HepG2 (cell line): ENCODE data around the gene ARHGAP29. TPM values are rescaled to one million over a fixed set of nuclear protein-coding genes. Genes with fewer than 3 reads are reported as not detected.

ENCODE experiments used
- ATAC-seq: fragments of 200-7000 bp; cut with Tn5 transposase; 3 replicates; pipeline ENCODE4 v1.9.1; 2020; ENCODE audit warnings: mild to moderate bottlenecking, moderate library complexity
- BruUV-seq: library from RNA; stranded (reverse); fragments of 400-500 nt; replicated peaks from 2 replicates; lab custom pipeline; 2021; lab: Mats Ljungman, UMichigan
- CTCF ChIA-PET: fragments of 300-600 bp; formaldehyde crosslinking; extraction: SDS; loops from one replicate; lab custom pipeline; 2021; ENCODE audit warnings: low total read pairs, inconsistent platforms, low intra/inter-chr PET ratio; lab: Yijun Ruan, JAX
- POLR2A ChIA-PET: fragments of 350-600 bp; sonication (Branson Sonifier 250); formaldehyde crosslinking; loops from one replicate; lab custom pipeline; 2020; ENCODE audit warnings: antibody characterized with exemption, inconsistent platforms; lab: Yijun Ruan, JAX
- DNase-seq: peaks from one replicate; pipeline ENCODE4 v3.0.0-alpha.2; 2015; ENCODE audit warnings: low spot score
- FAIRE-seq: peaks from 3 replicates; lab custom pipeline; 2011; peaks lifted over from hg19 to GRCh38; lab: Jason Lieb, UNC
- H2AFZ ChIP-seq: one replicate; pipeline ENCODE4 v1.6.1; 2011; ENCODE audit warnings: low read length, inconsistent platforms
- H3K27ac ChIP-seq: fragments of 300-600 bp; 3 replicates; pipeline ENCODE4 v1.8.0; 2011; ENCODE audit warnings: mixed run types, mild to moderate bottlenecking, mixed read lengths, low read length, inconsistent platforms; ENCODE audit not compliant: insufficient read depth; ENCODE audit errors: extremely low read length
- H3K27me3 ChIP-seq, 2 experiments: fragments of 200-600 bp in 1 of 2; 2 replicates in 1 of 2; 3 replicates in 1 of 2; pipeline versions ENCODE4 v1.6.0 to v1.8.0; 2011; ENCODE audit warnings: low read length in 2 of 2, mild to moderate bottlenecking in 2 of 2, moderate library complexity in 2 of 2, inconsistent platforms in 1 of 2; ENCODE audit not compliant: insufficient read depth in 2 of 2, control insufficient read depth in 1 of 2
- H3K36me3 ChIP-seq, 2 experiments: fragments of 200-600 bp in 1 of 2; replicated peaks in 1 of 2; 2 replicates in 1 of 2; 3 replicates in 1 of 2; pipeline versions ENCODE4 v1.5.1 to v1.8.0; 2011; ENCODE audit warnings: low read length in 2 of 2, inconsistent platforms in 1 of 2; ENCODE audit not compliant: insufficient read depth in 2 of 2, control insufficient read depth in 1 of 2
- H3K4me1 ChIP-seq: 2 replicates; pipeline ENCODE4 v1.5.1; 2012; ENCODE audit warnings: low read length, inconsistent platforms; ENCODE audit not compliant: insufficient read depth
- H3K4me2 ChIP-seq: 2 replicates; pipeline ENCODE4 v1.6.0; 2011; ENCODE audit warnings: low read depth, low read length, inconsistent platforms
- H3K4me3 ChIP-seq, 3 experiments: fragments of 200-600 bp in 1 of 3; sonication (generic), shearing (Covaris generic) in 1 of 3; replicated peaks in 1 of 3; 2 replicates each; pipeline ENCODE4 v1.5.1; 2011 to 2016; ENCODE audit warnings: low read length in 3 of 3, inconsistent platforms in 2 of 3, low read depth in 2 of 3, mild to moderate bottlenecking in 2 of 3, control low read depth in 1 of 3, mixed read lengths in 1 of 3; ENCODE audit not compliant: insufficient read depth in 1 of 3
- H3K79me2 ChIP-seq: one replicate; pipeline ENCODE4 v1.6.1; 2011; ENCODE audit warnings: low read length, inconsistent platforms; ENCODE audit not compliant: insufficient read depth
- H3K9ac ChIP-seq: 2 replicates; pipeline ENCODE4 v1.6.0; 2011; ENCODE audit warnings: mild to moderate bottlenecking, low read depth, low read length, inconsistent platforms; ENCODE audit not compliant: insufficient read depth
- H3K9me3 ChIP-seq: 2 replicates; pipeline ENCODE4 v1.5.1; 2012; ENCODE audit warnings: mild to moderate bottlenecking, low read length
- H4K20me1 ChIP-seq: 2 replicates; pipeline ENCODE4 v1.6.0; 2011; ENCODE audit warnings: inconsistent platforms, mild to moderate bottlenecking, low read length, moderate library complexity; ENCODE audit not compliant: insufficient read depth
- NCOA2 ChIP-seq: sonication (generic); formaldehyde crosslinking; IDR thresholded peaks from 2 replicates; pipeline ENCODE4 v1.8.0; 2022; ENCODE audit warnings: inconsistent platforms
- PHF8 ChIP-seq: sonication (generic); formaldehyde crosslinking; IDR thresholded peaks from 2 replicates; pipeline ENCODE4 v1.5.0; 2020; ENCODE audit warnings: missing genetic modification reagents
- SCMH1 ChIP-seq: sonication (generic); formaldehyde crosslinking; IDR thresholded peaks from 2 replicates; pipeline ENCODE4 v1.9.0; 2021; ENCODE audit warnings: missing genetic modification reagents, mild to moderate bottlenecking, borderline replicate concordance
- SRSF9 ChIP-seq: fragments of 200-400 bp; formaldehyde crosslinking; IDR thresholded peaks from 2 replicates; pipeline ENCODE4 v1.6.1; 2018; ENCODE audit warnings: borderline replicate concordance, mild to moderate bottlenecking, low read depth, low read length; ENCODE audit not compliant: insufficient read depth, poor library complexity, severe bottlenecking
- TAF15 ChIP-seq: fragments of 200-400 bp; formaldehyde crosslinking; IDR thresholded peaks from one replicate; pipeline ENCODE4 v1.6.1; 2018; ENCODE audit warnings: mild to moderate bottlenecking, low read depth, low read length; ENCODE audit not compliant: poor library complexity, severe bottlenecking
- ZNF263 ChIP-seq: sonication (generic); formaldehyde crosslinking; IDR thresholded peaks from 2 replicates; pipeline ENCODE4 v1.4.0; 2020; ENCODE audit warnings: missing genetic modification reagents
- ZNF446 ChIP-seq: sonication (generic); formaldehyde crosslinking; IDR thresholded peaks from 2 replicates; pipeline ENCODE4 v1.5.0; 2020; ENCODE audit warnings: mild to moderate bottlenecking, missing genetic modification reagents
- ZNF569 ChIP-seq: sonication (generic); formaldehyde crosslinking; IDR thresholded peaks from 2 replicates; pipeline ENCODE4 v1.5.0; 2020; ENCODE audit warnings: mild to moderate bottlenecking, missing genetic modification reagents, moderate library complexity, borderline replicate concordance
- ZNF775 ChIP-seq: sonication (generic); formaldehyde crosslinking; IDR thresholded peaks from 2 replicates; pipeline ENCODE4 v1.4.0; 2020; ENCODE audit warnings: missing genetic modification reagents, mild to moderate bottlenecking, moderate library complexity, borderline replicate concordance
- ZNF850 ChIP-seq: sonication (generic); formaldehyde crosslinking; conservative IDR thresholded peaks from 2 replicates; pipeline ENCODE4 v1.9.0; 2021; ENCODE audit warnings: mild to moderate bottlenecking, missing genetic modification reagents
- WGBS: methylation state at CpG from one replicate; pipeline ENCODE4 v1.1.6; 2017; ENCODE audit warnings: low lambda C conversion rate; 5-methylcytosine and 5-hydroxymethylcytosine counted together
- in situ Hi-C: cut with HindIII; loops from 2 replicates; pipeline ENCODE4 v1.10.0; 2017; ENCODE audit warnings: low pct_unique_long_range_greater_than_20kb; ENCODE audit not compliant: extremely low pct_ligation_motif_present
- intact Hi-C: fragments of 100-400 bp; cut with micrococcal nuclease; formaldehyde crosslinking; loops from one replicate; pipeline ENCODE4 v1.10.0; 2022; ENCODE audit not compliant: unreplicated experiment
- polyA plus RNA-seq, 8 experiments: library from polyadenylated mRNA; depleted of rRNA in 3 of 8; stranded (reverse) in 7 of 8; unstranded in 1 of 8; fragments of >200 nt; fragmentation: Illumina TruSeq in 4 of 8; extraction: Trizol in 4 of 8; gene quantifications; 2 replicates each; pipeline versions ENCODE4 v1.2.1 to v1.2.3, GENCODE V29; 2011 to 2016; ENCODE audit warnings: low read depth in 4 of 8, missing spikeins in 1 of 8, mixed read lengths in 1 of 8; ENCODE audit not compliant: insufficient read depth in 1 of 8
- total RNA-seq, 5 experiments: library from RNA; depleted of rRNA; stranded (reverse); fragments of >200 nt; fragmentation: Illumina TruSeq; extraction: Trizol; gene quantifications; 2 replicates each; pipeline ENCODE4 v1.2.3, GENCODE V29; 2016; ENCODE audit warnings: low read depth in 1 of 5
- TF ChIP-seq, protein P1 (sequence below): sonication (generic); formaldehyde crosslinking; IDR thresholded peaks from 2 replicates; pipeline ENCODE4 v1.9.0; 2021; ENCODE audit warnings: missing genetic modification reagents, mild to moderate bottlenecking, borderline replicate concordance

Gene ARHGAP29
- total and polyA plus RNA-seq, 2 of the 13 experiments (the other 11 are each of a cell fraction or from before 2014, with no cell fraction given) = 12.8 to 18.3 TPM

DNA sequence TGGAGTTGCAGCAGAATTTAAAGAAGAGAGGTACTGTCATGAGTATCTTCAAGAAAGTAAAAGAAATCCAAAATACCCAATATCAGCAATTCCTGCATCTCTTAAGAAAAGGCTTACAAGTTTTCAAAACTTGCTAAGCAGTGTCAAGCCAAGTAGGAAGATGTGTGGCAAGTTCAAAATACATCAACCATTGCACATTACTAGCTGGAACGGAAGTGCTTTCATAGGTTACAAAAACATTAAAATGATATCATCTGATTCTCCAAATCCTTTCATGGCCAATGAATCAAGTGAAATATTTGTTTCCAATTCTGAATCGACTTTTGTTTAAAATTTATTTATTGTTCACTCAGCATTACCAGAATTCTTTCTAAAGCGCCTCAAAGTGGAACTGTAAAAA is 110.7 kb downstream of the ARHGAP29 start:
- Histone ChIP-seq H3K9me3 (no peaks in the 10 kb centered on the region), H3K79me2 (no peaks in the 10 kb centered on the region), H2AFZ (no peak overlapping the region), H3K36me3 (no peaks in the 10 kb centered on the region), H3K4me3 (peak overlapping the region in 2 of 3 experiments; percentile 23 to 25; a peak in 2 of 6 replicates), H3K4me1 (peaks cover 54% of the 10 kb centered on the region), H3K27ac (peak overlapping the region; percentile 78), H3K4me2 (peak overlapping the region; percentile 76), H4K20me1 (no peaks in the 10 kb centered on the region), H3K27me3 (no peaks in the 10 kb centered on the region), H3K9ac (peak overlapping the region; percentile 35; the same call in 1 of the 2 replicates)
- BruUV-seq = no TSS peak
- no peak for ATAC-seq
- FAIRE-seq = no peak
- intact Hi-C loops = loop anchor here (2.0 to 5.0 kb wide), 2 partner anchors 58 to 111 kb away; partner anchors contain the start of gene ARHGAP29
- in situ Hi-C loops = no loop called here
- WGBS = 54% methylated on average over 3 of the region's 3 CpGs
- CTCF ChIA-PET = no interaction called here
- POLR2A ChIA-PET = interaction anchor here (1.8 to 2.6 kb wide), 3 partner anchors 11 to 65 kb away, joined by 11 to 24 read pairs (median 17); no protein-coding TSS in a partner anchor
- no peak for TF ChIP-seq ZNF446 (CRISPR knock-in tag)
- no peak for TF ChIP-seq SCMH1
- TF ChIP-seq PHF8 (CRISPR knock-in tag) = no peak
- no peak for TF ChIP-seq NCOA2
- TF ChIP-seq ZNF775 (CRISPR knock-in tag) = no peak
- TF ChIP-seq ZNF569 (CRISPR knock-in tag) = no peak
- no peak for TF ChIP-seq TAF15
- TF ChIP-seq SRSF9 = no peak
- TF ChIP-seq ZNF850 (CRISPR knock-in tag) = no peak
- TF ChIP-seq ZNF263 (CRISPR knock-in tag) = no peak
- TF ChIP-seq, protein P1, sequence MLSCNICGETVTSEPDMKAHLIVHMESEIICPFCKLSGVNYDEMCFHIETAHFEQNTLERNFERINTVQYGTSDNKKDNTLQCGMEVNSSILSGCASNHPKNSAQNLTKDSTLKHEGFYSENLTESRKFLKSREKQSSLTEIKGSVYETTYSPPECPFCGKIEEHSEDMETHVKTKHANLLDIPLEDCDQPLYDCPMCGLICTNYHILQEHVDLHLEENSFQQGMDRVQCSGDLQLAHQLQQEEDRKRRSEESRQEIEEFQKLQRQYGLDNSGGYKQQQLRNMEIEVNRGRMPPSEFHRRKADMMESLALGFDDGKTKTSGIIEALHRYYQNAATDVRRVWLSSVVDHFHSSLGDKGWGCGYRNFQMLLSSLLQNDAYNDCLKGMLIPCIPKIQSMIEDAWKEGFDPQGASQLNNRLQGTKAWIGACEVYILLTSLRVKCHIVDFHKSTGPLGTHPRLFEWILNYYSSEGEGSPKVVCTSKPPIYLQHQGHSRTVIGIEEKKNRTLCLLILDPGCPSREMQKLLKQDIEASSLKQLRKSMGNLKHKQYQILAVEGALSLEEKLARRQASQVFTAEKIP (CRISPR knock-in tag) = no peak
- DNase-seq = no peak
